ENCODE data around the gene PPP2R2B.

Gene PPP2R2B

DNA sequence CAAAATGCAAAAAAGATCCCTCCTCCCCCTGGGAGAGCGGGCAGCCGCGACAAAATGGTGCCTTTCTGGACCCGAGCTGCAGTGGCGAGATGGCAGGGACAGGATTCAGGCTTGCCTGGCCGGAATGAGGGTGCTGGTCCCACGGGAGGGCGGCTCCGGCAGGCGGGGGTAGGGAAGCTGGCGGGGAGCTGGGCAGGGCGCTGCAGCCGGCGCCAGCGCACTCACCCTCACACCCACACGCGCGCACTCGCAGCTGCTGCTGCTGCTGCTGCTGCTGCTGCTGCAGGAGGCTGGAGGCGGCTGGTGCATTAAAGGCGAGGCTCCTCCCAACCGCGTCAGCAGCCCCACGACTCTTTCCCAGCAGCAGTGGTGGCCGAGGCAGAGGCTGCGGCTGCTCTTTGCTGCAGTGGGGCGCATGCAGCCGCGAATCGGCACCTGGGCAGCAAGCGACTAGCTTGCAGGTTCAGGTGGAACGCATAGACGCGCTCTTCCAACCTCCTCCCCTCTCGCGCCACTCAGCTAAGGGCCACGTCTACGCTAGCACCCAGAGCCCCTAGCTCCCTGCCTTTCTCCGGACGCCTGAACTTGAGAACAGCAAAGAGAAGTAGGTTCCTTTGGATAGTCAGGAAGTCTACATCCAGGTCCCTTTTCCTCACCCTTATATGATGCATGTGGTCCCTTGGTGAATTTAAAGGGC is at the start of gene PPP2R2B:
PPP2R2B (minus strand) TSS at position 282 of the 697 bp plus-strand sequence.
- Mint-ChIP-seq H3K27ac (no peak within 1 kb of the TSS), H3K9me3 (no peaks in the 10 kb centered on the region), H3K36me3 (ENCODE audit: low read depth) (no peaks in the 10 kb centered on the region), H3K4me1 (ENCODE audit: low read depth) (peaks cover 12% of the 10 kb centered on the region), H3K27me3 (peaks cover 46% of the 10 kb centered on the region), H3K4me3 (peak within 1 kb of the TSS; percentile 85)

DNA sequence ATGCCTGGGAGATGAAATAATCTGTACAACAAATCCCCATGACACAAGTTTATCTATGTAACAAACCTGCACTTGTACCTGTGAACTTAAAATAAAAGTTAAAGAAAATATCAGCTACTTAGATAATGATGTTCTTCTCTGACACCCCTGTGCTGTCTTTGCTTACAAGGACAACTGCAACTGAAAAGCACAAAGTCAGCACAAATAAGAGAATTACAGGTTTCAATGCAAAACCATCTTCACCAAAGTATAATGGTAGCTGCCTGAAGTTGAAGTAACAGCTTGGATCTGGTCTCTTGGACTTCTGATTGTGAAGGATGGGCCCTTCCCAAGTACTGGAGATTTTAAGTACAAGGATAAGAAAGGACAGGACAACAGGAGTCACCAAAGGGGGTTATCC is 45.6 kb upstream of the PPP2R2B start:
- peaks cover 4% of the 10 kb centered on the region for H3K27me3 Mint-ChIP-seq
- no peak overlapping the region for H3K4me3 Mint-ChIP-seq
- H3K4me1 Mint-ChIP-seq (ENCODE audit: low read depth): no peaks in the 10 kb centered on the region
- H3K36me3 Mint-ChIP-seq (ENCODE audit: low read depth): no peaks in the 10 kb centered on the region
- H3K9me3 Mint-ChIP-seq: no peaks in the 10 kb centered on the region
- H3K27ac Mint-ChIP-seq: no peak overlapping the region

DNA sequence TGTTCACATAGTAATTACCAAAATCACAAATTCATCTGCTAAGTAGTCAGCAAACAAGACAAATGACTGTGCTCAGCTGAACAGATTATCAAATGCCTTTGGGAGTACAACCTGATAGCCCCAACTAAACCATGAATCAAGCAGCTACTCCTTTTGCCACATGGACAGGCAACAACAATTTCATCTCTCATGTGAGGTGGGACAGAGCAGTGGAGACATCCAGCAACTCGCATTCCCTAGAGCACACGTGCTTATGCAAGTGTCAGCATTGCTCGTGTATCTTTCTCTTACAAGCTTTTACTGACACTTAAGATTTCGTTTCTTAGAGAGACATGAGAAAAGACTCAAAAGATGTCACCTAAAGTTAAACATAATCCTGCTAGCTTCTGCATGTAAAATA is 42.7 kb upstream of the PPP2R2B start:
- H3K36me3 Mint-ChIP-seq (ENCODE audit: low read depth): no peaks in the 10 kb centered on the region
- H3K4me1 Mint-ChIP-seq (ENCODE audit: low read depth): peaks cover 3% of the 10 kb centered on the region
- H3K27me3 Mint-ChIP-seq: peaks cover 4% of the 10 kb centered on the region
- no peak overlapping the region for H3K27ac Mint-ChIP-seq
- H3K9me3 Mint-ChIP-seq: no peaks in the 10 kb centered on the region
- H3K4me3 Mint-ChIP-seq: no peak overlapping the region

GRCh38 chr5:146920351-146920881 is 41.9 kb upstream of the PPP2R2B start:
- no peaks in the 10 kb centered on the region for H3K9me3 Mint-ChIP-seq
- H3K4me1 Mint-ChIP-seq (ENCODE audit: low read depth): peaks cover 11% of the 10 kb centered on the region
- no peak overlapping the region for H3K4me3 Mint-ChIP-seq
- no peak overlapping the region for H3K27ac Mint-ChIP-seq
- H3K36me3 Mint-ChIP-seq (ENCODE audit: low read depth): no peaks in the 10 kb centered on the region
- H3K27me3 Mint-ChIP-seq: peaks cover 4% of the 10 kb centered on the region

DNA sequence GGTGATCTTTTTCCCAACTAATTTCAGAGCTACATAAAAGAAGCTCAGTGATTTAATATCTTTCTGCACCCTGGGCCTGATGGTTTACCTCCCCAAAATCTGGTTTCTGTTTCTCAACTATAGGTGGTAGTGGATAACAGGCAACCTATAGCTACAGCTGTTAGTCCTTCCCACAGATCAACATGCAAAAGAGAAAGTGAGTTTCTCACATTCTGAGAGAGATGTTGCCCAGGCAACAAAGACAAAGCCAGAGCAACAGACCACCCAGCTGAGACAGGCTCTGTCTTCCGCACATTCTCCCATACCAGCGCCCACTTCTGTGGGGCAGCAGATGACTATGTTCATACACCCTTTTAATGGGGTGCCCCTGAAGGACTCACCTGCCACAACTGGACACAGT is 40.7 kb upstream of the PPP2R2B start:
- no peak overlapping the region for H3K27ac Mint-ChIP-seq
- H3K36me3 Mint-ChIP-seq (ENCODE audit: low read depth): no peaks in the 10 kb centered on the region
- H3K4me3 Mint-ChIP-seq: no peak overlapping the region
- H3K4me1 Mint-ChIP-seq (ENCODE audit: low read depth): peaks cover 14% of the 10 kb centered on the region
- no peaks in the 10 kb centered on the region for H3K9me3 Mint-ChIP-seq
- H3K27me3 Mint-ChIP-seq: peaks cover 4% of the 10 kb centered on the region

GRCh38 chr5:146917931-146918330 is 39.4 kb upstream of the PPP2R2B start:
- H3K27me3 Mint-ChIP-seq: no peaks in the 10 kb centered on the region
- no peak overlapping the region for H3K27ac Mint-ChIP-seq
- peaks cover 14% of the 10 kb centered on the region for H3K4me1 Mint-ChIP-seq (ENCODE audit: low read depth)
- no peaks in the 10 kb centered on the region for H3K9me3 Mint-ChIP-seq
- no peak overlapping the region for H3K4me3 Mint-ChIP-seq
- no peaks in the 10 kb centered on the region for H3K36me3 Mint-ChIP-seq (ENCODE audit: low read depth)

DNA sequence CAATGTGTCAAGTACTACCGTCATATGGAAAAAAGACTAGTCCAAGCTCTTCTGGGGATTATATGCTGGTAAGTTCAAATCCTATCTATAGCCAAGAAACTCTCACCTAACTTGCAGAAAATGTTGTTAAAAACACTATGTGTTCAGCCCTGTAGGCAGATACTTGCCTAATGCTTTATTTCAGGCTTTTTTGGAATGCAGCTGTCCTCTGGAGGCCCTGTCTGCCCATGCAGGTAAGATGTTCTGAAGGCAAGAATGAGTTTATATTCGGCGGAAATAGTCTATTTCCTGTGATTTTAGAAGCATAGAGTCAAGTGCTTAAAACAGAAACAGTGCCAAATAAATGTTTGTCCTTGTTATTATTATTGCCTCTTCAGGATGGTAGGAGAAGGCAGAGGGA is 34.3 kb upstream of the PPP2R2B start:
- Mint-ChIP-seq H3K9me3 (no peaks in the 10 kb centered on the region), H3K27ac (no peak overlapping the region), H3K27me3 (no peaks in the 10 kb centered on the region), H3K4me3 (no peak overlapping the region), H3K36me3 (ENCODE audit: low read depth) (no peaks in the 10 kb centered on the region), H3K4me1 (ENCODE audit: low read depth) (peaks cover 26% of the 10 kb centered on the region)

- Mint-ChIP-seq H3K4me3 (no peak overlapping the region), H3K9me3 (no peaks in the 10 kb centered on the region), H3K27me3 (no peaks in the 10 kb centered on the region), H3K4me1 (ENCODE audit: low read depth) (peaks cover 13% of the 10 kb centered on the region), H3K36me3 (ENCODE audit: low read depth) (no peaks in the 10 kb centered on the region), H3K27ac (no peak overlapping the region)
Measured at GRCh38 chr5:146910239-146910638, 31.7 kb upstream of the PPP2R2B start.

GRCh38 chr5:146909255-146910068 is 30.9 kb upstream of the PPP2R2B start:
- Mint-ChIP-seq H3K27ac (no peak overlapping the region), H3K27me3 (no peaks in the 10 kb centered on the region), H3K4me3 (no peak overlapping the region), H3K36me3 (ENCODE audit: low read depth) (no peaks in the 10 kb centered on the region), H3K9me3 (no peaks in the 10 kb centered on the region), H3K4me1 (ENCODE audit: low read depth) (peaks cover 12% of the 10 kb centered on the region)

GRCh38 chr5:146906803-146907202 is 28.2 kb upstream of the PPP2R2B start:
- peaks cover 2% of the 10 kb centered on the region for H3K4me1 Mint-ChIP-seq (ENCODE audit: low read depth)
- H3K27ac Mint-ChIP-seq: no peak overlapping the region
- peaks cover 4% of the 10 kb centered on the region for H3K27me3 Mint-ChIP-seq
- H3K9me3 Mint-ChIP-seq: no peaks in the 10 kb centered on the region
- H3K36me3 Mint-ChIP-seq (ENCODE audit: low read depth): no peaks in the 10 kb centered on the region
- no peak overlapping the region for H3K4me3 Mint-ChIP-seq

DNA sequence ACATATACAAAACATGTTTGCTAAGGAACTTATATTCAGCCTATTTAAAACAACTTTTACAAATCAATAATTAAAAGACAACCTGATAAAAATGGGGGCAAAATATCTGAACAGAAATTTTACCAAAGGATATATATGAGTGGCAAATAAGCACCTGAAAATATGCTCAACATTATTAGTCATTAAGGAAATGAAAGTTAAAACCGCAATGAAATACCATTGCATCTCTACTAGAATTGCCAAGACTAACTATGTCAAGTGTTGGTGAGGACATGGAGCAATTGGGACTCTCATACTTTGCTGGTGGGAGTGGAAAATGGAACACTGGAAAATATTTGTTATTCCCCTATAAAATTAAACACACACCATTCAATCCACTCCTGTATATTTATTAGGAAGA is 26.3 kb upstream of the PPP2R2B start:
- H3K4me3 Mint-ChIP-seq: no peak overlapping the region
- no peak overlapping the region for H3K27ac Mint-ChIP-seq

GRCh38 chr5:146903789-146904188 is 25.2 kb upstream of the PPP2R2B start:
- no peaks in the 10 kb centered on the region for H3K36me3 Mint-ChIP-seq (ENCODE audit: low read depth)
- H3K27me3 Mint-ChIP-seq: peaks cover 4% of the 10 kb centered on the region
- no peak overlapping the region for H3K4me3 Mint-ChIP-seq
- H3K9me3 Mint-ChIP-seq: no peaks in the 10 kb centered on the region
- no peaks in the 10 kb centered on the region for H3K4me1 Mint-ChIP-seq (ENCODE audit: low read depth)
- H3K27ac Mint-ChIP-seq: no peak overlapping the region

More for the DNA sequence above, 26.3 kb upstream of the PPP2R2B start:
- H3K9me3 Mint-ChIP-seq: no peaks in the 10 kb centered on the region
- H3K27me3 Mint-ChIP-seq: peaks cover 4% of the 10 kb centered on the region
- H3K36me3 Mint-ChIP-seq (ENCODE audit: low read depth): no peaks in the 10 kb centered on the region
- H3K4me1 Mint-ChIP-seq (ENCODE audit: low read depth): no peaks in the 10 kb centered on the region

DNA sequence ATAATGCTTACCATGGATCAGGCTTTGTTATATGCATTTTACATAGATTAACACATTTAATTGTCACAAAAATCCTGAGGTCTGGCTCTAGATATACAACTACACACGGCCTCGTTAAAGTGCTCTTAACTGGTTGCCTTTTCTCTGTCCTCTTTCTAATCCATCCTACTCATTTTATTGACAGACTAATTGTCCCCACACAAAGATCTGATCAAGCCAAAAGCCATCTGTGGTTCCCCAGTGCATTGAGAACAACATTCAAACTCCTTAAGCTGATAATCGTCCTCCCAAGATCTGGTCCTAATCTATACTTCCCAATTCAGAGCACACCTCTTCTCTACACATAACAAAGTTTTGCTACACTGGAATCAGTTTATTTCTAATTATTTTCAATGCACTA is 23.9 kb upstream of the PPP2R2B start:
- no peaks in the 10 kb centered on the region for H3K4me1 Mint-ChIP-seq (ENCODE audit: low read depth)
- H3K27me3 Mint-ChIP-seq: peaks cover 4% of the 10 kb centered on the region
- H3K9me3 Mint-ChIP-seq: no peaks in the 10 kb centered on the region

DNA sequence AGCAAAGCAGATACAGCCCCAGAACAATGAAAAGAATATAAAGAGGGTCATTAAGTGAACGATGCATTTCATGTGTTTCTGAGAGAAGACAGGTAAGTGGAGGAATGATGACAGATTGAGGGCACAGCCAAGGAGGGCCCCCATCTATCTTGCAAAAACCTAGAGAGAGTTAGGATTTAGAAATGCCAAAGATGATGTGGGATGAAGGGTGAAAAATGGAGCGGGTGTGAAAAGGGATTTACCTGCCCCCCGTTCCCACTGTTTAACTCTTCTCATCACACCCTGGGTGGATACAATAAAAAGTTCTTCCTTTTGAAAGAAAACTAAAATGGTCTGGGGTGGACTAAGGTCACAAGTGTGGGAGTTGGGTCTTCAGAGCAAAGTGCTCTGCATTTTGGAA is 18.5 kb upstream of the PPP2R2B start:
- Mint-ChIP-seq H3K9me3 (no peaks in the 10 kb centered on the region), H3K27me3 (no peaks in the 10 kb centered on the region), H3K4me3 (no peak overlapping the region), H3K36me3 (ENCODE audit: low read depth) (no peaks in the 10 kb centered on the region), H3K4me1 (ENCODE audit: low read depth) (peaks cover 8% of the 10 kb centered on the region), H3K27ac (no peak overlapping the region)

More for the DNA sequence above, 23.9 kb upstream of the PPP2R2B start:
- Mint-ChIP-seq H3K27ac (no peak overlapping the region), H3K36me3 (ENCODE audit: low read depth) (no peaks in the 10 kb centered on the region), H3K4me3 (no peak overlapping the region)

DNA sequence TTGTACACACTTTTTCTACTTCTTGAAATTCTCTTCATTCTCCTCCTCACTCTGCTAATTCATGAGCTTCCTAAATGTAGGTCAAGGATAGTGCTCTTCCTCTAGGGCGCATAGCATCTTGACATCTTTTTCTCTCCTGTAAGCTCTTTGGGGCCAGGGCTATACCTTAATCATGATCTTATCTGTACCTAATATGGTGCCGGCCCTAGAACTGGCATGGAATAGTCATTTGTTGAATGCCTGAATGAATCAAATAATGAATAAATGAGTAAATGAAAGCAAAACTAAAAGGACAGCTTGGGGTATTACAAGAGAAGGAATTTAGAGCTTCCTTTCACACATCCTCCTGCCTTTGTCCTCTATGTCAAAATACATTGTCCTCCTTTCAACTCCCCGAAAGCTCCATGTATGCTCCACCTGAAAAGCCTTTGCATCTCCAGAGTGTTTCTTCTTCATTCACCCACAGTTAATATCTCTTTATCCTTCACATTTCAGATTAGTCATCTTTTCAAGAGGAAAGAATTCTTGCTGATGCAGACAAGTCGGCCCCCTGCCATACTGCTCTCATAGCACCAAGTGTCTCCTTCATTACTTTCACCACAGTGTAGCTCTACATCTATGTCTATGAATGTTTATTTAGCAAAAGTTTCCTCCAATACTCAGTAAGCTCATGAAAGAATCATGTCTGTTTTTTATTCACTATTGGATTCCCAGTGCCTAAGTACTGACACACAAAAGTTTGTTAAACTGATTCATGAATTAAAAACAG is 16.4 kb upstream of the PPP2R2B start:
- H3K9me3 Mint-ChIP-seq: no peaks in the 10 kb centered on the region
- no peaks in the 10 kb centered on the region for H3K36me3 Mint-ChIP-seq (ENCODE audit: low read depth)
- no peak overlapping the region for H3K4me3 Mint-ChIP-seq
- H3K4me1 Mint-ChIP-seq (ENCODE audit: low read depth): peaks cover 8% of the 10 kb centered on the region
- no peak overlapping the region for H3K27ac Mint-ChIP-seq
- no peaks in the 10 kb centered on the region for H3K27me3 Mint-ChIP-seq
